NCI-H1048 (cell line): ENCODE measurements around the gene DAAM1.
A peak's percentile ranks its signal among the peaks of the same experiment; 100 is the strongest.

Source experiments
- DNase-seq: peaks from one replicate; lab custom pipeline; 2025; lab: John Stamatoyannopoulos, UW

Gene DAAM1

DNA sequence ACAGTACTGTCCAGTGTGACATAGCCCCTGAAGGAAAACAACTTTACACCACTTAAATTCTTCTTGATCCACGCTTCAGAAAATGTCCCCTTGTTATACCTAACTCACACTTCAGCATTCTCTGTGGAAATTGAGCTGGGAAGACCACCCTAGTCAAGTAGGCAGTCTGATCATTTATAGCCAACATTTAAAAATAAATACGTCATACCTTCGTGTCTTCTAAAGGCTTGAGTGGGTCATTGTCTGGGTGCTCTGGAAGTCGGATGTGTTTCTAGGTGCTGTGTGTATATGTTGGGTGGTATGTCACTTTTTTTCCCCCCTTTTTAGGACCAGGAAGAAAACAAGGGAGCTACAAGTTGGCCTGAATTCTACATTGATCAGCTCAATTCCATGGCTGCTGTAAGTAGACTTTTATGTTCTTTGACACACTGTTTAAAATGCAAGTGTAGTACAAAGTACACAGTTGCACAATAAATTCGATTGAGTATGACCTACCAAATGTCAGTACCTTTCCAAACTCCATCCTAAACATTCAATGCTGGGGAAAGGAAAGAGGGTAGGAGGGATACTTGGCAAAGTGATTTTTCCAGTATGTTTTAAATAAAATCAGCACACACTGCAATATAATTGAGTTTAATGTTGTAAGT, 126.6 kb downstream of the DAAM1 start:
- no peak for DNase-seq

DNA sequence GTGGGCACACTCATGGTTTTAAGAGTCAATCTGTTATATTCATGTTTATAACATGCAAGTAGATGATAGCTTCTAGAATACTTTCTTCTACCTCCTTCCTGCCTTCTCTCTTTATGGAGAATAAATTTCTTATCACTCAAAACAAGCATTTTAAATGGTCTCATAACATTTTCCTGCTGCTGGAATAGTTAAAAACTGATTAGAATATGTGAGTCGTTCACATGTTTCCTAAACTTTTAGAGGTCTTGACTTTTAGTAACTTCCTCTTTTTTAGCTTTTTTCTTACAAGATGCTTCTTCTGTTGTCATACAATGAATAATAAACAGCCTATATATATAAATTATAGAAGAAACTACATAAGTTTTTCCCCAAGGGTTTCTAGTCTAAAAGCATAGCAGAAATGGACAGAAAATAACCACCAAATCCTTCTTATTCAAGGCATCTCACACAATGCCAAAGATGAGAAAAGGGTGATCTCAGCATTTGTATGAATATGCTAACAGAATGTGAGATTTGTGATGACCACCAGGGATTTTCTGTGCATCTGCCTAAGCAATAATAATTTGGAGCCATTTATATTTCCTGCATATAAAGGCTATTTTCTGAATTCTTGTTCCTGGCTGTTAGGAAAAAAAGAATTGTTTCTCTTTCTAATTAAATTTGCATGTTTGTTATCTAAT, 127.8 kb downstream of the DAAM1 start:
- DNase-seq = no peak

DNA sequence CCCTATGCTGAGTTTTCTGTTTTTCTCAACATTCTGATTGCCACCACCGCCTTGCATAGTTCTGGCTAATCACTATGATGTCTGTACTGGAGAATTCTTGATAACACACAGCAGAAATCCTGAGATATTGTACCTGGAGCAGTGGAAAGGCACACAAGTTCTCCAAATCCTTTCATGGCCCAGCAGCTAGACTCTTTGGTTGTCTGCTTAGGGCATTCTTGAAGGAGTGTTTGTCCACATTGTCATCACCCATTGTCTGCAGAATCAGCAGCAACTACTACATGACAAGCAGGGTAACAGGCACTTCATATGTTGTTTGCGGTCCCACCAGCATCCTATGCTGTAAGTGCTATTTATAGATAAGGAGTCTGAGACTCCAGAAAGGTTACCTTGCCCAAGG, 128.9 kb downstream of the DAAM1 start:
- no peak for DNase-seq

DNA sequence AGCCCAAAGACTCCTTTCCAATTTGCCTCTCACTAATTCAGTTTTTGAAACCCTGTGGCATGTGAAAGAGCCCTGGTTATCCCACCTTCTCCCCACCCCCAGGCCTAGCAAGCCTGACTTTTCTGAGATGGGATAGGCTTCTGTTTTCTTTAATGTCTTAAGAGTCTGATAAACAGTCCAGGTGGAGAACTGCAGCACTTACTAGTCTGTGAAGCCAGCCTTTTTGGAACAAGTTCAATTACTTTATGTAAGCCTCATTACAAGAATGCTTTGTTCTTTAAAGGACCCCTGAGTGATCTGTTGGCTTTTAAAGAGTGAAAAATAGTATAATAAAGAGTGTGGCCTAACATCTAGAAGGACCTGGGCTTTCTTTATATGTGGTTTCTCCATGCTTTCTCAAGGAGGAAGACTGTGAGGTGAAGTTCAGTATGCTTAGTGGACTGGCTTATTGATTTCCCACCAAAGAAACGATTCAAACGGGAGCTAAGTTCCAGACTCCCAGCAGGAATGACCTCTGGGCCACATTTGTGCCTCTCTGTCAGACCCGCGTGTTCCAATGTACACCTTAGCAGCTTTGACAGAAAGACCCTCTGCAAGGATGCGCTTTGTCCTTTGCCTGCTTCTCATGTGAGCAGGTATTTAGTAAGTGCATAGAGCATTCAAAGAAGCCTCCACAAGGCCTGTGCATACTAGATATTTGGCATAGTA, 129.5 kb downstream of the DAAM1 start:
- DNase-seq = no peak

- no peak for DNase-seq
These were observed 130.4 kb downstream of the DAAM1 start for GRCh38 chr14:59318908-59319307.

- no peak for DNase-seq
These were observed 131.9 kb downstream of the DAAM1 start for GRCh38 chr14:59320361-59320760.

GRCh38 chr14:59320763-59321625, 132.5 kb downstream of the DAAM1 start:
- DNase-seq = no peak

DNA sequence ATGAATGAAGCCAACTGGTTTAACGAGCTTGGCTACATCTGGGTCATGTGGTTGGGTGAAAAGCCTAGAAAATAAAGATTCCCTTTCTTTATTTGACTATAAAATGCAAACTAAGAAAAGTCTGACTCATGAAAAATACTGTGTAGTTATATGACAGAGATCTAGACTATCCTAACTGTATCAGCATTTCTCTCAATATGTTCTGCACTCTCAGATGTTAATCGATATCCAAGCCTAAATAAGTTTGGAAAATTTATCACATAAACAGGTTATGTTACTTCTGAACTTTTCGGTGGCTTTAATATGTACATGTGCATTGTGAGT, 133.1 kb downstream of the DAAM1 start:
- peak; percentile 24 for DNase-seq

- DNase-seq = no peak
These were observed 137.4 kb downstream of the DAAM1 start for GRCh38 chr14:59325906-59326305.

DNA sequence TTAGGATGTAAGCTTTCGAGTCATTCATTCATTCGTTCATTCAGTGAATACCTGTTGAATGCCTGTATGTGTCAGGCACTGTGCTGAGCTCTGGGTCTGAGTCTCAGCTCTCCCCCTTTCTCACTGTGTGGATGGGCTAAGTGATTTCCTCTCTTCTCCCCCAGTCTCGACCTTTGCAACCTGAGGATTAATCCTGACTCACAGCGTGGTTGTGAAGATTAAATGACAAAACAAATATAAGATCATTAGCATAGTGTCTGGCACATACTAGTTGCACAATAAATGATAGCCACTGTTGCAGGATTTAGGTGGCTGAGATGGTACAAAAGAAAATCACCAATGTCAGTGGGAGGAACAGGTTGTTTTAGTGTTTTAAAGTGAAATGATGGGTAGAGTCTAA, 140.0 kb downstream of the DAAM1 start:
- no peak for DNase-seq

DNA sequence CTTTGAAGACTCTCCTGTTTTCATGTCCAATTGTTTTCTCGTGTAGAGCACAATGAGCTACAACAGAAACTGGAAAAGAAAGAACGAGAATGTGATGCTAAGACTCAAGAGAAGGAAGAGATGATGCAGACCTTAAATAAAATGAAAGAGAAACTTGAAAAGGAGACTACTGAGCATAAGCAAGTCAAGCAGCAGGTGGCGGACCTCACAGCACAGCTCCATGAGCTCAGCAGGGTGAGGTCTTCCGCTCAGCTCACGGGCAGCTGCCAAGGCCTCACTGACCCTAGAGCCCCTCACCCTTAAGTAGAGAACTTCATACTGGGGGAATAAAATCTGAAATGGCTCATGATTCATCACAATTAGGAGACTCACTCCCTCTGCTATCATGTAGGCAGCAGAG, 142.0 kb downstream of the DAAM1 start:
- DNase-seq = no peak

DNA sequence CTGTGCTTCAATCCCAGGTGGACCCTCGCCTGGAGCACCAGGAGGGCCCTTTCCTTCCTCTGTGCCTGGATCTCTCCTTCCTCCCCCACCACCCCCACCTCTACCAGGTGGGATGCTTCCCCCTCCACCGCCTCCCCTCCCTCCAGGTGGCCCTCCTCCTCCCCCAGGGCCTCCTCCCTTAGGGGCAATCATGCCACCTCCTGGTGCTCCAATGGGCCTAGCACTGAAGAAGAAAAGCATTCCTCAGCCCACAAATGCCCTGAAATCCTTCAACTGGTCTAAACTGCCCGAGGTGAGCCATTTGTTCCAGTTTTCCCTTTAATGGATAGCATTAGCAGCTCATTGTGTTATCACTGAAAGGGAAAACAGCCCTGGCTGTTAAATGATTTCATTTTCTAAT, 142.8 kb downstream of the DAAM1 start:
- DNase-seq = no peak

- DNase-seq = no peak
These were observed 144.3 kb downstream of the DAAM1 start for GRCh38 chr14:59332727-59333126.

DNA sequence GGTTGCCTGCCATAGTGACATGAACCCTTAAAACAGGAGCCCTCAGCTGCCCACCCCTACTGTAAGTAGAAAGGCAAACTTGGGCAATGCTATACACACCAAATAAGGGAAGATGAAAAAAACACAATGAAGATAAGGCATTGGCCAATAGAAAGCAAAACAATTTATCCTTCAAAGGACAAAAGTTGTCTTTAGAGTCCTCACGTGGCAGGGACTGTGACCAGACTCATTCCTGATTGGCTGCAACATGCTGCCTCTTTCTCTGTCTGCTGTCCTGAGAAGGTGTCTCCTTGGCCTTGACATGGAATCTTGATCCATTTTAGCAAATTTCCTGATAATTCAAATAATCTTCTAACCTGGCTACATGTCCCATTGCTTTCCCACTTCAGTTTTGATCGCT, 144.8 kb downstream of the DAAM1 start:
- DNase-seq = no peak

- no peak for DNase-seq
These were observed 145.2 kb downstream of the DAAM1 start for GRCh38 chr14:59333668-59334067.

- no peak for DNase-seq
These were observed 145.8 kb downstream of the DAAM1 start for GRCh38 chr14:59334253-59334652.

DNA sequence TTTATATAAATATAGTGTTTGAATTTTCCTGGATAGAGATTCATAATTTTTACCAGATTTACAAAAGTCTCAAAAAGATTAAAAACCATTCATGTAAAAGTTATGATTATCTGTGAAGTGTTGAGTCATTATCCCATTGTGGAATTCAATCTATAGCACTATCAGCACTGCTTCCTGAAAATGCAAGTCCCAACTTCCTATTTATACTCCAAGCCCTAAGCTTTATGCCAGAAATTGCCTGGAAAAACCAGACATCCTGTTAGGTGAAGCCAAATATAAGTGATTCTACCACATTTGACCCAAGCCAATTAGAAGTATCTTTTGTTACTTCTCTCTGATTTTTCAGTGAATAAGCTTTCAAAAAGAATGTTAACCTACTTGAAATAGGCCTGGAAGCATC, 147.6 kb downstream of the DAAM1 start:
- DNase-seq = no peak

GRCh38 chr14:59336706-59337105, 148.2 kb downstream of the DAAM1 start:
- no peak for DNase-seq

DNA sequence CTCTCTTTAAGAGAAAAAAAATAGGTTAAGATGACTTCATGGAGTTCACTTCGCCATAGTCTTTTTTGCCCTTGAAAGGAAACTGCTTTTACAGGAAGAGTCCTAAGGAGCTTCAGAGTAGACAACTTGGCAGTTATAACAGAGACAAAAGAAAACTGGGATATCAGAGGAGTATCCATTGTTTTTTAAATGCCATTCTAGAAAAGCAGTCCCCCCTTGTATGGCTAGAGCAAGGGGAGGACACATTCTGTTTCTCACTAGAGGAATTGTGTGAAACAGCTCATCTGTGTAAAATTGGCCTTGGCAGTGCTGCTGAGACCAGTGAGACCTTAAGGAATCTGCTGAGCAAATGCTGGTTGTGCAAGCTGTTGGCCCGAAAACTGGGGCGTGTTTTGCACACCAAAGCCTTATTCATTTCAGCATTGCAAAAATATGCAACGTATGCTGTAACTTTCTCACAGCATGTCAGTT, 148.7 kb downstream of the DAAM1 start:
- DNase-seq = no peak

GRCh38 chr14:59338761-59339160, 150.3 kb downstream of the DAAM1 start:
- no peak for DNase-seq

DNA sequence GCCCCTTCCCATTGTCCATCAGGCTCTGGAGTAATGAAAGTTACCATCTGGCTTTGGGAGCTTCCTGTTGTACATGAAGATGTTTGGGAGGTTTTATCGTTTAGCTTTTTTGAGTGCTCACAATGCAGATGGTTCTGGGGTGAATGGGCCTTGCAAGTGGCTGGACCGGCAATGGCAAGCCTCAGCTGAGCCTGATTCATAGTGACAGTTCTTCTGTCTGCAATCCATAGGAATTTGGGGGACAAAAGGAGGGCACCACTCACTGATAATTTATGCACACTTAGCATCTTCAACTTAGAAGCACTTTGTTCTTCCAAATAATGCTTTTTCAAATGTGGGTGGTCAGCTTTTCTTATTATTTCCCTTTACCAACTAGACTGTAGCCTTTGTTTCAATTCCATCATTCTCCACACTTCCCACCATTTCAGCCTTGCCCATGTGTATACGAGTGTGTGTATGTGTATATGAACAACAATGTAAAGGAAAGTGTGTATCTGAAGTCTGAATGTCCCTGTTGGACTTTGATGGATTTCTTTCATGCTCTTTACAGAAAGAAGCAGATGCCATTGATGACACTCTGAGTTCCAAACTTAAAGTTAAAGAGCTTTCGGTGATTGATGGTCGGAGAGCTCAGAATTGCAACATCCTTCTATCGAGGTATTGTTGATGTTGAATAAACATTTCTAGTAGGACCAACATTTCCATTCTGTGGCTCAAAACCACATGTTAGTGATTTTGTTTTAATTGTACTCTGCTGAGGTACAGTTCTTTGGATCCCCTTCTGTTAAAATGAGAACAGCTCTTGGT, 151.3 kb downstream of the DAAM1 start:
- DNase-seq = no peak
